Pancreas (tissue), 10 donors: Measurements from ENCODE around the gene ZNF425. TPM values are rescaled to one million over a fixed set of nuclear protein-coding genes. Genes with fewer than 3 reads are reported as not detected.

Experiments used
- ATAC-seq, 4 donors: fragments of 200-7000 bp; cut with Tn5 transposase; one replicate each; pipeline versions ENCODE4 v1.8.0 to v1.9.1; 2020; ENCODE audit warnings: mild to moderate bottlenecking in 4 of 4, moderate library complexity in 4 of 4
- DNase-seq, 6 donors: peaks; one replicate each; pipeline ENCODE4 v3.0.0-alpha.2; 2020
- FAIRE-seq: peaks from 2 replicates; lab custom pipeline; 2012; peaks lifted over from hg19 to GRCh38; lab: Jason Lieb, UNC
- H3K27ac ChIP-seq, 4 donors: fragments of 200-600 bp; sonication (generic); 1 replicate in 3 of 4; 2 replicates in 1 of 4; pipeline versions ENCODE4 v1.5.0 to v1.8.0; 2020
- H3K27me3 ChIP-seq, 4 donors: fragments of 200-600 bp; one replicate each; pipeline ENCODE4 v1.8.0; 2021
- H3K36me3 ChIP-seq, 3 donors: fragments of 200-600 bp; sonication (generic) in 1 of 3; one replicate each; pipeline versions ENCODE4 v1.5.0 to v1.8.0; 2020 to 2021
- H3K4me1 ChIP-seq, 3 donors: fragments of 200-600 bp; one replicate each; pipeline ENCODE4 v1.8.0; 2021
- H3K4me3 ChIP-seq, 4 donors: fragments of 200-600 bp; sonication (generic) in 2 of 4; one replicate each; pipeline versions ENCODE4 v1.5.0 to v1.8.0; 2020 to 2021
- H3K9me3 ChIP-seq, 4 donors: fragments of 200-600 bp; one replicate each; pipeline ENCODE4 v1.8.0; 2021
- CTCF ChIP-seq, 4 donors: fragments of 200-600 bp; sonication (generic) in 3 of 4; IDR thresholded peaks; one replicate each; pipeline versions ENCODE4 v1.5.0 to v1.8.0; 2021; ENCODE audit warnings: antibody characterized with exemption in 4 of 4
- WGBS, 2 donors: extraction: QIAGEN DNeasy Blood & Tissue Kit; methylation state at CpG; one replicate each; pipeline ENCODE4 v1.1.7; 2013; 5-methylcytosine and 5-hydroxymethylcytosine counted together
- intact Hi-C, 3 donors: fragments of 100-400 bp; cut with DNase I; formaldehyde crosslinking; loops; one replicate each; pipeline versions ENCODE4 v1.11.1 to v1.14.2; 2022
- polyA plus RNA-seq, 2 donors: library from polyadenylated mRNA; stranded (reverse); fragments of 200-250 nt; gene quantifications; one replicate each; pipeline ENCODE4 v1.2.3, GENCODE V29; 2013
- total RNA-seq, 6 donors: library from RNA; stranded (reverse); fragmentation: NEBNext Ultra II Directional in 4 of 6; extraction: Animal tissue kit (Norgen Biotek cat#: 25700) in 4 of 6; gene quantifications; one replicate each; pipeline versions ENCODE4 v1.2.1 to v1.2.4, GENCODE V29; 2021 to 2023
- donor health status: healthy with polysubstance abuse.
- donor health status: DM: no; HTN: no; CAD: no; lungs with moderate emphysema.
- donor health status: DM: no; HTN: no; CAD: no.
- donor health status: control.
- donor health status: control.
- donor health status: Bipolar disorder and iron deficiency.
- donor health status: DM: yes; HTN: yes; CAD: no.
- donor health status: DM: no; HTN: no; CAD: no.
- donor health status: DM: no; HTN: no; CAD: no.
- donor health status: DM: yes; HTN: yes; CAD: no.

The ZNF425 gene
- total and polyA plus RNA-seq, 8 donors, result 0.52 to 1.5 (median 1.00) TPM

GRCh38 chr7:149071641-149072437 is 54.3 kb downstream of the ZNF425 start:
- Histone ChIP-seq H3K4me3 (no peak overlapping the region), H3K36me3 (peaks cover 0 to 27% (median 7%) of the 10 kb centered on the region in 3 donors)

GRCh38 chr7:149071182-149071635 is 54.9 kb downstream of the ZNF425 start:
- TF ChIP-seq CTCF (IDR thresholded peaks at IDR 0.05), result no peak
- peak in 1 of 6 donors; percentile 59 for DNase-seq
- Histone ChIP-seq H3K27me3 (no peaks in the 10 kb centered on the region), H3K27ac (no peak overlapping the region), H3K36me3 (peaks cover 0 to 27% (median 7%) of the 10 kb centered on the region in 3 donors), H3K9me3 (no peaks in the 10 kb centered on the region), H3K4me1 (no peaks in the 10 kb centered on the region), H3K4me3 (no peak overlapping the region)
- WGBS, 2 donors, result 97% methylated on average over 29 of the region's 29 CpGs
- intact Hi-C loops, result no loop called here
- FAIRE-seq, result no peak
- peak in 1 of 4 donors; percentile 11 for ATAC-seq

More at GRCh38 chr7:149071641-149072437, 54.3 kb downstream of the ZNF425 start:
- Histone ChIP-seq H3K27me3 (no peaks in the 10 kb centered on the region), H3K27ac (no peak overlapping the region), H3K4me1 (no peaks in the 10 kb centered on the region), H3K9me3 (no peaks in the 10 kb centered on the region)
- 87 to 90% methylated on average over 43 to 46 of the region's 46 CpGs for WGBS, 2 donors
- FAIRE-seq, result no peak
- intact Hi-C loops, result no loop called here
- DNase-seq, result peak in 1 of 6 donors; percentile 54
- TF ChIP-seq CTCF (IDR thresholded peaks at IDR 0.05), result no peak
- ATAC-seq, result peak in 2 of 4 donors; percentile 29 to 37

GRCh38 chr7:149070372-149071125 is 55.6 kb downstream of the ZNF425 start:
- ATAC-seq (no peak), DNase-seq (no peak), FAIRE-seq (no peak)
- Histone ChIP-seq H3K4me1 (no peaks in the 10 kb centered on the region), H3K9me3 (no peaks in the 10 kb centered on the region), H3K4me3 (no peak overlapping the region), H3K27ac (no peak overlapping the region), H3K36me3 (peaks cover 0 to 27% (median 7%) of the 10 kb centered on the region in 3 donors), H3K27me3 (no peaks in the 10 kb centered on the region)
- intact Hi-C loops, result no loop called here
- 94 to 95% methylated on average over 31 of the region's 31 CpGs for whole genome bisulfite sequencing, 2 donors
- TF ChIP-seq CTCF (IDR thresholded peaks at IDR 0.05), result no peak

GRCh38 chr7:149067869-149068268 is 58.3 kb downstream of the ZNF425 start:
- intact Hi-C loops, result no loop called here
- no peak for TF ChIP-seq CTCF (IDR thresholded peaks at IDR 0.05)
- 71 to 75% methylated on average over 4 of the region's 4 CpGs for WGBS, 2 donors
- Histone ChIP-seq H3K27ac (no peak overlapping the region), H3K9me3 (no peaks in the 10 kb centered on the region), H3K4me1 (no peaks in the 10 kb centered on the region), H3K27me3 (no peaks in the 10 kb centered on the region), H3K36me3 (peaks cover 0 to 26% (median 7%) of the 10 kb centered on the region in 3 donors), H3K4me3 (no peak overlapping the region)
- no peak for DNase-seq
- FAIRE-seq, result no peak
- no peak for ATAC-seq
